Left lung (tissue), 10 donors: ENCODE results near the gene MRPS35. TPM values are rescaled to one million over a fixed set of nuclear protein-coding genes. Genes with fewer than 3 reads are reported as not detected.

ENCODE experiments used
- ATAC-seq: fragments of 200-7000 bp; cut with Tn5 transposase; one replicate; pipeline ENCODE4 v1.9.1; 2020; ENCODE audit warnings: moderate library complexity
- DNase-seq, 4 donors: peaks; one replicate each; pipeline ENCODE4 v3.0.0-alpha.2; 2013 to 2020
- H3K27ac ChIP-seq, 2 donors: fragments of 200-600 bp; sonication (generic) in 1 of 2; one replicate each; pipeline versions ENCODE4 v1.5.0 to v1.8.0; 2020 to 2021
- H3K27me3 ChIP-seq, 2 donors: fragments of 200-600 bp; sonication (generic) in 1 of 2; one replicate each; pipeline versions ENCODE4 v1.5.0 to v1.8.0; 2020 to 2021
- H3K36me3 ChIP-seq, 2 donors: fragments of 200-600 bp; sonication (generic) in 1 of 2; one replicate each; pipeline versions ENCODE4 v1.5.0 to v1.8.0; 2020 to 2021
- H3K4me1 ChIP-seq, 2 donors: fragments of 200-600 bp; one replicate each; pipeline ENCODE4 v1.8.0; 2021
- H3K4me3 ChIP-seq, 2 donors: fragments of 200-600 bp; sonication (generic) in 1 of 2; one replicate each; pipeline versions ENCODE4 v1.5.0 to v1.8.0; 2020 to 2021; ENCODE audit warnings: mild to moderate bottlenecking in 1 of 2
- H3K9me3 ChIP-seq, 2 donors: fragments of 200-600 bp; sonication (generic) in 1 of 2; one replicate each; pipeline versions ENCODE4 v1.5.0 to v1.8.0; 2020 to 2021
- CTCF ChIP-seq, 2 donors: fragments of 200-600 bp; sonication (generic) in 1 of 2; IDR thresholded peaks; one replicate each; pipeline versions ENCODE4 v1.5.0 to v1.8.0; 2021; ENCODE audit warnings: antibody characterized with exemption in 2 of 2
- intact Hi-C, 2 donors: fragments of 100-400 bp; cut with DNase I; formaldehyde crosslinking; loops; one replicate each; pipeline versions ENCODE4 v1.11.2 to v1.14.2; 2022
- polyA plus RNA-seq, 6 donors: library from polyadenylated mRNA; unstranded; fragments of 120-200 nt; gene quantifications; one replicate each; pipeline ENCODE4 v1.2.1, GENCODE V29; 2013; ENCODE audit not compliant: insufficient read length in 6 of 6
- total RNA-seq, 2 donors: library from RNA; stranded (reverse); fragmentation: NEBNext Ultra II Directional; extraction: Animal tissue kit (Norgen Biotek cat#: 25700); gene quantifications; one replicate each; pipeline ENCODE4 v1.2.1, GENCODE V29; 2021
- donor health status: DM: no; HTN: yes; CAD: no.
- donor health status: DM: no; HTN: no; CAD: no.

The MRPS35 gene
- total and polyA plus RNA-seq, 8 donors, result 31.9 to 56.6 (median 50.7) TPM

GRCh38 chr12:27682534-27682933, 28.1 kb upstream of the MRPS35 start:
- Histone ChIP-seq H3K27me3 (no peaks in the 10 kb centered on the region), H3K4me3 (no peak overlapping the region), H3K9me3 (no peaks in the 10 kb centered on the region), H3K4me1 (no peaks in the 10 kb centered on the region), H3K36me3 (peaks cover 0 to 63% of the 10 kb centered on the region in 2 donors), H3K27ac (no peak overlapping the region)
- intact Hi-C loops, result no loop called here
- ATAC-seq (no peak), DNase-seq (no peak)
- no peak for TF ChIP-seq CTCF (IDR thresholded peaks at IDR 0.05)

DNA sequence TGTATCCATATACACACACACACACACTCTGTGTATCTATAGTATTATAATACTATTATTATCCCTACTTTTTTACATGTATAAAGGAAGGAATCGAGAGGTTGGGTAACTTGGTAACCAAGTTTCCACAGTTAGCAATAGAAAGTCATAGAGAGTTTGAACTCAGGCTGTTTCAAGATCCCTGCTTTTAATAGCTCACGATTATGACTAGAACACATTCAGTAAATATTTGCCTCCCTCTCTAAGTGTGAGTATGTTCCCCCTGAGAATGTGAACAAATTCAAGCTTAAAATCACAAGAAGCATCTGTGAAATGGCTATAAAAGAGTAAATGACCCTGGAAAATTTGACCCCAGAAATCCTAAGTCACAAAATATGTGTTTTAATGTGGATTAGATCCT, 25.4 kb upstream of the MRPS35 start:
- TF ChIP-seq CTCF (IDR thresholded peaks at IDR 0.05), result no peak
- Histone ChIP-seq H3K36me3 (peaks cover 0 to 72% of the 10 kb centered on the region in 2 donors), H3K27me3 (no peaks in the 10 kb centered on the region), H3K4me1 (no peaks in the 10 kb centered on the region), H3K4me3 (no peak overlapping the region), H3K9me3 (no peaks in the 10 kb centered on the region), H3K27ac (no peak overlapping the region)
- intact Hi-C loops, result no loop called here
- ATAC-seq (peak; percentile 89), DNase-seq (no peak)

GRCh38 chr12:27686147-27686546, 24.5 kb upstream of the MRPS35 start:
- no peaks in the 10 kb centered on the region for H3K4me1 ChIP-seq
- no peaks in the 10 kb centered on the region for H3K9me3 ChIP-seq
- no peak overlapping the region for H3K27ac ChIP-seq
- ATAC-seq (peak; percentile 35), DNase-seq (no peak)
- TF ChIP-seq CTCF (IDR thresholded peaks at IDR 0.05), result no peak
- H3K27me3 ChIP-seq, result no peaks in the 10 kb centered on the region
- H3K36me3 ChIP-seq, result peaks cover 0 to 71% of the 10 kb centered on the region in 2 donors
- intact Hi-C loops, result no loop called here
- no peak overlapping the region for H3K4me3 ChIP-seq

DNA sequence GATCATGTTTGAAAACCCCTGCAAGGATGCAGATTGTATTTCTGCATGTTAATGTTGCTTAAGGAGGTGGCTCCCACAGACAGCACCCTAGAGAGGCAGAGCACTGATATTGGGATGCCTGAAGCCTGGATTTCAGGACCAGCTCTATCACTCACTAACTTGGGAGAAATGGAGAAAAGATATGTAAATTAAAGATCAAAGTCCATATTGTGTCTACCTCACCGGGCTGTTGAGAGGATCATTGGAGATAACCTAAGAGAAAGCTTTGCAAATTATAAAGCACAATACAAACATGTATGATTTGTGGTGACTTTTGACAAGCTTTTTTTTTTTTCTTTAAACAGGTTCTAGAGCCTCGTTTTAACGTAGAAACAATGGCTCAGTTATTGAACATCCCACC, 22.0 kb upstream of the MRPS35 start:
- intact Hi-C loops, result no loop called here
- no peak for TF ChIP-seq CTCF (IDR thresholded peaks at IDR 0.05)
- no peak for DNase-seq
- Histone ChIP-seq H3K27ac (no peak overlapping the region), H3K9me3 (no peaks in the 10 kb centered on the region), H3K4me3 (no peak overlapping the region), H3K36me3 (peaks cover 0 to 73% of the 10 kb centered on the region in 2 donors), H3K4me1 (no peaks in the 10 kb centered on the region), H3K27me3 (no peaks in the 10 kb centered on the region)
- ATAC-seq, result no peak

DNA sequence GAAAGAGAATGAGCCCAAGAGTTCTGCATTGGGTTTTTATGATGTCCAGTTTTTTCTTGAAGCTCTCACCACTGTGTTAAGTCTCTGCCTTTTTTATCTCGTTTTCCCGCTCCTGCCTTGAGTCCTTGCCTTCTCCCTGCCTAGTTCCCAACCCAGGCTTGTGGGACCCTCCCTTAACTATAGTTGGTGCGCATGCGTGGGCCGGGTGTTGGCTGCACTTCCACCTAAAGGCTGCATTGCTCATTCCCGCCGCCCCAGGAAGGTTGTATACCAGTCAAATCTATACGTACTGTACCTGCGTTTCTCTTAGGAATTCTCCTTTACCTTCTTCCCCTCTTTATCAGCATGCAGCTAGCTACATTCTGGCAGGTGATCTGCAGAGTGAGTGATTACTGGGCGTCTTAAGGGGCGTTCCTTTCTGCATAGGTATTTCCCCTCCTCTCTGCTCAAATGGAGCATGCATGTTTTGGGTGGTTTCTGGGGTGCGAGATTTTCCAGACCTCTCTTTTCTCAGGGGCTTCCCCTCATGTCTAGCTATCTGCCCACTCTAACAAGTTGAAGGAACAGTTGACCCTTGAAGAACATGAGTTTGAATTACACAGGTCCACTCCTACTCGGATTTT, 21.0 kb upstream of the MRPS35 start:
- peaks cover 0 to 76% of the 10 kb centered on the region in 2 donors for H3K36me3 ChIP-seq
- H3K4me1 ChIP-seq, result no peaks in the 10 kb centered on the region
- no peak for ATAC-seq
- intact Hi-C loops, result no loop called here
- no peaks in the 10 kb centered on the region for H3K27me3 ChIP-seq
- no peak overlapping the region for H3K4me3 ChIP-seq
- TF ChIP-seq CTCF (IDR thresholded peaks at IDR 0.05), result no peak
- H3K9me3 ChIP-seq, result no peaks in the 10 kb centered on the region
- no peak for DNase-seq
- no peak overlapping the region for H3K27ac ChIP-seq
